ENCODE results near the gene POP5.

DNA sequence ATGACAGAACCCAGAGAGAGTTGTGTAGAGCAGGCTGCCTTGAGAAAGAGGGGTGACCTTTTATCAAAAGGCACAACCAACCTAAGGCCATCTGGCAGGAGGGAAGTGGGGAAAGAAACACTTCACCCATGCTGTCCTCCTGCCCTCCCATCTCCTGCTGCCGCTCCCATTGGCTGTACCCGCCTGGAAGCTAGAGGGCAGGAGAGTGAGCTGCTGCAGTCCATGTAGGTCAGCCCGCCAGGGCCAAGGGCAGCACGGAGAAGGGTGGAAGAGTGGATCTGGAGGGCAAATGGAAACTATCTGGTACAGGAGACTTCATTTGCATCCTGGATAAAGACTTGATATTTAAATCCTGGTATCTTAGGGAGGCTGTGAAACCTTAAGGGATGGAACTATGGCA, 47.7 kb upstream of the POP5 start:
- TF ChIP-seq CTCF (IDR thresholded peaks at IDR 0.05; ENCODE audit: low read length) (no peak), EZH2 (IDR thresholded peaks at IDR 0.05; ENCODE audit: borderline replicate concordance, low read length) (no peak)
